Mesendoderm (in vitro differentiated cells): ENCODE results near the gene ABHD17C.

Source experiments
- DNase-seq: peaks from one replicate; pipeline ENCODE4 v3.0.0; 2013
- H2AK5ac ChIP-seq: 2 replicates; pipeline ENCODE4 v1.6.1; 2013; ENCODE audit warnings: low read length, inconsistent platforms
- H2BK120ac ChIP-seq: 2 replicates; pipeline ENCODE4 v1.6.1; 2013; ENCODE audit warnings: low read depth, mild to moderate bottlenecking, low read length, moderate library complexity, mixed read lengths
- H2BK15ac ChIP-seq: replicated peaks from 2 replicates; pipeline ENCODE4 v1.6.1; 2013; ENCODE audit warnings: low read depth, mild to moderate bottlenecking, moderate library complexity
- H2BK5ac ChIP-seq: 2 replicates; pipeline ENCODE4 v1.6.1; 2013; ENCODE audit warnings: low read length, inconsistent platforms
- H3K18ac ChIP-seq: 2 replicates; pipeline ENCODE4 v1.6.1; 2013; ENCODE audit warnings: mild to moderate bottlenecking, low read length, mixed read lengths
- H3K23ac ChIP-seq: one replicate; pipeline ENCODE4 v1.6.1; 2013; ENCODE audit warnings: low read length
- H3K27ac ChIP-seq: 2 replicates; pipeline ENCODE4 v1.5.1; 2013; ENCODE audit warnings: low read depth, mild to moderate bottlenecking, inconsistent platforms, low read length, moderate library complexity
- H3K27me3 ChIP-seq: 2 replicates; pipeline ENCODE4 v1.6.1; 2013; ENCODE audit warnings: low read length, control low read depth, mild to moderate bottlenecking, inconsistent platforms; ENCODE audit not compliant: insufficient read depth, poor library complexity
- H3K36me3 ChIP-seq: 2 replicates; pipeline ENCODE4 v1.6.1; 2013; ENCODE audit warnings: low read length, inconsistent platforms; ENCODE audit not compliant: control insufficient read depth, insufficient read depth
- H3K4ac ChIP-seq: one replicate; pipeline ENCODE4 v1.6.1; 2013; ENCODE audit warnings: low read depth, mild to moderate bottlenecking, low read length, moderate library complexity
- H3K4me1 ChIP-seq: 2 replicates; pipeline ENCODE4 v1.6.1; 2013; ENCODE audit warnings: low read depth, low read length, inconsistent platforms; ENCODE audit not compliant: control insufficient read depth
- H3K4me2 ChIP-seq: 2 replicates; pipeline ENCODE4 v1.6.1; 2013; ENCODE audit warnings: low read length
- H3K4me3 ChIP-seq: 2 replicates; pipeline ENCODE4 v1.5.1; 2013; ENCODE audit warnings: mild to moderate bottlenecking, low read length
- H3K56ac ChIP-seq: one replicate; pipeline ENCODE4 v1.6.1; 2013; ENCODE audit warnings: low read length
- H3K79me1 ChIP-seq: 2 replicates; pipeline ENCODE4 v1.6.1; 2013; ENCODE audit warnings: low read length, inconsistent platforms
- H3K79me2 ChIP-seq: 2 replicates; pipeline ENCODE4 v1.6.1; 2013; ENCODE audit warnings: mild to moderate bottlenecking, low read length; ENCODE audit not compliant: control insufficient read depth, insufficient read depth
- H3K9ac ChIP-seq: 2 replicates; pipeline ENCODE4 v1.6.1; 2013; ENCODE audit warnings: low read length, inconsistent platforms
- H4K5ac ChIP-seq: one replicate; pipeline ENCODE4 v1.6.1; 2013; ENCODE audit warnings: low read length
- H4K8ac ChIP-seq: one replicate; pipeline ENCODE4 v1.6.1; 2013; ENCODE audit warnings: low read depth, mild to moderate bottlenecking, control low read depth, low read length, moderate library complexity
- WGBS: extraction: QIAGEN DNeasy Blood & Tissue Kit; methylation state at CpG from one replicate; pipeline ENCODE4 v1.1.7; 2013; ENCODE audit warnings: low lambda C conversion rate, missing lambda C conversion rate; ENCODE audit not compliant: insufficient coverage; ENCODE audit errors: extremely low coverage; 5-methylcytosine and 5-hydroxymethylcytosine counted together

The ABHD17C gene

DNA sequence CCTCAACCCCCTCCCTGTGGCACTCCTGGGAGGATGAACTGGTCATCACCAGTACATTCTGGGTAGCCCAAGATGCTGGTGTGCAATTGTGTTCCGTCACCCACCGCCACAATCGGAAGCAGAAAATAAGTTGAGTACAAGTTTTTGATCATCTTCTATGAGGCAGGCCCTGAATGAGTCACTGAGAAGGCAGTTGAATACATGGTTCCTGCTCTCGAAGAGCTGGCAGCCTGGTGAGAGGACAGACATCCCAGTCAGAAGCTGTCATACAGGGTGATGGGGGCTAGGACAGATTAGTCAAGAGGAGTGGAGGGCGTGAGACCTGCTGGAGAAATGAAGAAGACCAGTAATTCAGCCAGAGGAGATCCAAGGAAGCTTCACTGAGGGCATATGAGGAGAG lies 90.2 kb downstream of the ABHD17C start:
- WGBS = no CpG with 5 or more reads among the region's 5 CpGs

DNA sequence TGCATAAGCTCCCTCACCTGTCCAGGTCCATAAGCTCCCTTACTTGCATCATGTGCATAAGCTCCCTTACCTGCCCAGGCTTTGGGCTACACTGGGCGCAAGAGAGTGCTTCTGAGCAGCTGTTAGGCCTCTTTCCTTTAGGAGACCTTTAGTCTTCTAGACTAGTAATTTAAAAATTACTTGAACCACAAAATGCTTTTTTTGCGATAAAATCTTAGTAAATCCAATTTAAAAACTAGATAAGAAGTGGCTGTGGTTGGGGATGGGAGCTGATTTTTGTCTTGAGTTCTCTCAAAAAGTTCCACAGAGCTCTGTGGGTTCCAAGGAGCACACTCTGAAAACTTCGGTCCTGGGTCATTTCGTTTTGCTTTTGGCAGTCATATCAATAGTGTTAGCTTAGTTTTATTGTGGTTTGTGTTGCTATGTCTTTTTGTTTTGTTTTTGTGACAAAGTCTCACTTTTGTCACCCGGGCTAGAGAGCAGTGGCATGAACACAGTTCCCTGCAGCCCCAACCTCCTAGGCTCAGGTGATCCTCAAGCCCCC lies 90.8 kb downstream of the ABHD17C start:
- H3K4me1 ChIP-seq = no peaks in the 10 kb centered on the region

More for the DNA sequence above, 90.2 kb downstream of the ABHD17C start:
- no peak overlapping the region for H4K8ac ChIP-seq
- no peak overlapping the region for H3K9ac ChIP-seq
- no peak overlapping the region for H2AK5ac ChIP-seq
- H3K36me3 ChIP-seq = no peaks in the 10 kb centered on the region
- H3K27ac ChIP-seq = no peak overlapping the region
- H3K4ac ChIP-seq = no peak overlapping the region
- no peak overlapping the region for H2BK120ac ChIP-seq
- no peak overlapping the region for H2BK5ac ChIP-seq
- no peaks in the 10 kb centered on the region for H3K79me1 ChIP-seq
- H3K4me2 ChIP-seq = no peak overlapping the region
- H3K79me2 ChIP-seq = no peaks in the 10 kb centered on the region
- no peak overlapping the region for H3K23ac ChIP-seq
- H3K4me1 ChIP-seq = no peaks in the 10 kb centered on the region
- DNase-seq = no peak
- no peak overlapping the region for H2BK15ac ChIP-seq
- H3K4me3 ChIP-seq = no peak overlapping the region
- H4K5ac ChIP-seq = no peak overlapping the region
- no peak overlapping the region for H3K56ac ChIP-seq
- no peak overlapping the region for H3K18ac ChIP-seq
- no peaks in the 10 kb centered on the region for H3K27me3 ChIP-seq

DNA sequence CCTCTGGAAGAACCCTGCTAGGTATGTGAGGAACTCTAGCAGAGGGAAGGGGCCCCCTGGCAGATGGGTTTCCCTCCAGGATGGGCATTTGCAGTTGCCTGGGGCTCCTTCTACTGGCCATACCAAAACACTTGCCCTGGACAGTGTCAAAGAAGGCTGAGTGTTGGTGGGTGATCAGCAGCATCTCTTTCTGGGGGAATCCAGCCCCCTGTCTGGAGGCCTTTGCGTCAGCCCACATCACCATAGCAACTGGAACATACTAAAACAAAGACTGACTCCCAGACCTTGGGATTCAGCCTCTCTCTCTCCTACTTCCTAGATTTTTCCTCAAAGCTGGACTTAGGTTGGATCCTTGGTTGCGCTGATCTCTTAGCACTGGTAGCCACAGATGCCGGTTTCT lies 92.2 kb downstream of the ABHD17C start:
- peak; percentile 40 for DNase-seq
- no CpG with 5 or more reads among the region's 3 CpGs for WGBS
- Histone ChIP-seq H2BK15ac (no peak overlapping the region), H3K4me2 (no peak overlapping the region), H3K4ac (no peak overlapping the region), H3K9ac (no peak overlapping the region), H3K36me3 (no peaks in the 10 kb centered on the region), H3K4me3 (no peak overlapping the region), H4K5ac (no peak overlapping the region), H2BK5ac (no peak overlapping the region), H3K27me3 (no peaks in the 10 kb centered on the region), H3K79me2 (no peaks in the 10 kb centered on the region), H3K27ac (no peak overlapping the region), H2AK5ac (no peak overlapping the region), H3K18ac (no peak overlapping the region), H3K79me1 (no peaks in the 10 kb centered on the region), H3K4me1 (no peaks in the 10 kb centered on the region), H2BK120ac (no peak overlapping the region), H3K56ac (no peak overlapping the region), H3K23ac (no peak overlapping the region), H4K8ac (no peak overlapping the region)

More for the DNA sequence above, 90.8 kb downstream of the ABHD17C start:
- Histone ChIP-seq H2BK120ac (no peak overlapping the region), H2BK5ac (no peak overlapping the region), H3K36me3 (no peaks in the 10 kb centered on the region), H3K18ac (no peak overlapping the region), H3K4me2 (no peak overlapping the region), H3K4me3 (no peak overlapping the region), H3K27me3 (no peaks in the 10 kb centered on the region), H2AK5ac (no peak overlapping the region), H3K27ac (no peak overlapping the region), H2BK15ac (no peak overlapping the region), H3K23ac (no peak overlapping the region), H4K5ac (no peak overlapping the region), H3K4ac (no peak overlapping the region), H3K56ac (no peak overlapping the region), H4K8ac (no peak overlapping the region), H3K79me2 (no peaks in the 10 kb centered on the region), H3K9ac (no peak overlapping the region), H3K79me1 (no peaks in the 10 kb centered on the region)
- no CpG with 5 or more reads among the region's 5 CpGs for WGBS
- no peak for DNase-seq

GRCh38 chr15:80788536-80788935 lies 93.4 kb downstream of the ABHD17C start:
- Histone ChIP-seq H3K27ac (no peak overlapping the region), H2AK5ac (no peak overlapping the region), H3K79me2 (no peaks in the 10 kb centered on the region), H3K23ac (no peak overlapping the region), H2BK5ac (no peak overlapping the region), H3K4me3 (no peak overlapping the region), H3K36me3 (no peaks in the 10 kb centered on the region), H3K27me3 (no peaks in the 10 kb centered on the region), H3K4me1 (no peaks in the 10 kb centered on the region), H3K4ac (no peak overlapping the region), H3K9ac (no peak overlapping the region), H4K8ac (no peak overlapping the region), H4K5ac (no peak overlapping the region), H3K56ac (no peak overlapping the region), H2BK120ac (no peak overlapping the region), H3K4me2 (no peak overlapping the region), H3K18ac (no peak overlapping the region), H2BK15ac (no peak overlapping the region), H3K79me1 (no peaks in the 10 kb centered on the region)
- no peak for DNase-seq
- no CpG with 5 or more reads among the region's 6 CpGs for WGBS

DNA sequence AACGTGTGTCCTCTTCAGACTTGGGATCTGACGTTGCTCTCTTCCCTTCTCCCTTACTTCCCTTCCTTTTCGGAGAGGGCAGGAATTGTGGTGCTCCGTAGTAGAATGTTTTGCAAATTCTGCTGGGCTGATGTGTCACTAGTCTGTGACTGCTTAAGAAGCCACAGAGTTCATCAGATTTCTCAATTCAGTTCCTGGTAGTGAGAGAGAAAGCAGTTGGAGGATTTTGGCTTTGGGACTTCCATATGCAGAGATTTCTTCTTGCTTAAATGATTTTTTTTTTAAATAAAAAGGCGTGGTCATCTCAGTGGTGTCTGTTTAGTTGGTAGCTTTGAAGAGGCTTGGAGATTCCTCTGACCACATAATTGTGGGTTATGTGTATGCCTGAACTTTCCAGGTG lies 94.2 kb downstream of the ABHD17C start:
- no peak overlapping the region for H2AK5ac ChIP-seq
- no peaks in the 10 kb centered on the region for H3K79me2 ChIP-seq
- H3K18ac ChIP-seq = no peak overlapping the region
- H2BK120ac ChIP-seq = no peak overlapping the region
- H3K4me2 ChIP-seq = no peak overlapping the region
- H3K4ac ChIP-seq = no peak overlapping the region
- H3K27ac ChIP-seq = no peak overlapping the region
- no CpG with 5 or more reads among the region's 5 CpGs for WGBS
- H3K36me3 ChIP-seq = no peaks in the 10 kb centered on the region
- no peaks in the 10 kb centered on the region for H3K4me1 ChIP-seq
- H3K56ac ChIP-seq = no peak overlapping the region
- DNase-seq = no peak
- H2BK5ac ChIP-seq = no peak overlapping the region
- no peak overlapping the region for H4K5ac ChIP-seq
- no peak overlapping the region for H3K4me3 ChIP-seq
- H3K27me3 ChIP-seq = no peaks in the 10 kb centered on the region
- H2BK15ac ChIP-seq = no peak overlapping the region
- H3K9ac ChIP-seq = no peak overlapping the region
- no peak overlapping the region for H4K8ac ChIP-seq
- H3K79me1 ChIP-seq = no peaks in the 10 kb centered on the region
- no peak overlapping the region for H3K23ac ChIP-seq

GRCh38 chr15:80789796-80790195 lies 94.7 kb downstream of the ABHD17C start:
- Histone ChIP-seq H2AK5ac (no peak overlapping the region), H3K4ac (no peak overlapping the region), H3K27ac (no peak overlapping the region), H3K4me1 (no peaks in the 10 kb centered on the region), H4K5ac (no peak overlapping the region), H3K23ac (peak overlapping the region; percentile 45), H3K79me2 (no peaks in the 10 kb centered on the region), H3K27me3 (no peaks in the 10 kb centered on the region), H2BK5ac (no peak overlapping the region), H3K56ac (no peak overlapping the region), H4K8ac (no peak overlapping the region), H2BK15ac (no peak overlapping the region), H3K4me3 (no peak overlapping the region), H3K36me3 (no peaks in the 10 kb centered on the region), H3K4me2 (no peak overlapping the region), H2BK120ac (no peak overlapping the region), H3K18ac (no peak overlapping the region), H3K9ac (no peak overlapping the region), H3K79me1 (no peaks in the 10 kb centered on the region)
- DNase-seq = no peak
- WGBS = no CpG with 5 or more reads among the region's 4 CpGs
